OCI-LY7 (cell line): ENCODE data around the gene CUEDC1. TPM values are rescaled to one million over a fixed set of nuclear protein-coding genes. Genes with fewer than 3 reads are reported as not detected.

ENCODE experiments used
- BruUV-seq: library from RNA; stranded (reverse); fragments of 400-500 nt; replicated peaks from 2 replicates; lab custom pipeline; 2021; lab: Mats Ljungman, UMichigan
- CTCF ChIA-PET: fragments of 300-600 bp; sonication (Branson Sonifier 250); formaldehyde crosslinking; loops from one replicate; lab custom pipeline; 2022; ENCODE audit warnings: antibody characterized with exemption; ENCODE audit not compliant: unreplicated experiment; lab: Charles Lee
- POLR2A ChIA-PET: fragments of 300-600 bp; sonication (Branson Sonifier 250); formaldehyde crosslinking; loops from one replicate; lab custom pipeline; 2022; ENCODE audit warnings: antibody characterized with exemption; lab: Charles Lee
- DNase-seq: peaks from one replicate; pipeline ENCODE4 v3.0.0-alpha.2; 2015; ENCODE audit warnings: low spot score
- H2AFZ ChIP-seq: fragments of 200-600 bp; sonication (generic), shearing (Covaris generic); 2 replicates; pipeline ENCODE4 v1.6.1; 2014; ENCODE audit warnings: mild to moderate bottlenecking, antibody characterized with exemption, low read length, moderate library complexity
- H3K27ac ChIP-seq: fragments of 200-600 bp; sonication (generic); 2 replicates; pipeline ENCODE4 v1.5.1; 2014; ENCODE audit warnings: mixed run types, low read depth, mild to moderate bottlenecking, moderate library complexity, low read length, inconsistent platforms; ENCODE audit not compliant: poor library complexity, severe bottlenecking
- H3K36me3 ChIP-seq: fragments of 200-600 bp; sonication (generic); 2 replicates; pipeline ENCODE4 v1.6.1; 2014; ENCODE audit warnings: mild to moderate bottlenecking, antibody characterized with exemption, low read length, moderate library complexity, mixed read lengths; ENCODE audit not compliant: insufficient read depth
- H3K4me1 ChIP-seq: fragments of 200-600 bp; sonication (generic); 2 replicates; pipeline ENCODE4 v1.5.1; 2014; ENCODE audit warnings: mild to moderate bottlenecking, low read length; ENCODE audit not compliant: insufficient read depth, poor library complexity, severe bottlenecking
- H3K4me2 ChIP-seq: fragments of 200-600 bp; sonication (generic); 2 replicates; pipeline ENCODE4 v1.6.1; 2014; ENCODE audit warnings: mild to moderate bottlenecking, low read length
- H3K4me3 ChIP-seq: fragments of 200-600 bp; sonication (generic); 2 replicates; pipeline ENCODE4 v1.5.1; 2014; ENCODE audit warnings: mild to moderate bottlenecking, low read depth, low read length; ENCODE audit not compliant: poor library complexity, severe bottlenecking
- H3K79me2 ChIP-seq: fragments of 200-600 bp; sonication (generic); 2 replicates; pipeline ENCODE4 v1.6.1; 2016; ENCODE audit warnings: low read depth, mild to moderate bottlenecking, low read length, moderate library complexity, mixed read lengths; ENCODE audit not compliant: insufficient read depth
- H3K9me2 ChIP-seq: fragments of 200-600 bp; sonication (generic); 2 replicates; pipeline ENCODE4 v1.6.1; 2016; ENCODE audit warnings: mild to moderate bottlenecking, low read length, mixed read lengths; ENCODE audit not compliant: insufficient read depth
- H3K9me3 ChIP-seq: fragments of 200-600 bp; sonication (generic); 2 replicates; pipeline ENCODE4 v1.6.1; 2014; ENCODE audit warnings: mild to moderate bottlenecking, mixed run types, low read length, mixed read lengths
- H4K20me1 ChIP-seq: fragments of 200-600 bp; sonication (generic); 2 replicates; pipeline ENCODE4 v1.6.1; 2014; ENCODE audit warnings: mild to moderate bottlenecking, antibody characterized with exemption, low read length, moderate library complexity, mixed read lengths; ENCODE audit not compliant: insufficient read depth
- CTCF ChIP-seq: fragments of 200-600 bp; sonication (generic); conservative IDR thresholded peaks from 2 replicates; pipeline ENCODE4 v1.5.1; 2014; ENCODE audit warnings: mild to moderate bottlenecking, antibody characterized with exemption, low read length, moderate library complexity, mixed read lengths
- EZH2phosphoT487 ChIP-seq: fragments of 200-600 bp; sonication (generic); IDR thresholded peaks from 2 replicates; pipeline ENCODE4 v1.6.1; 2018; ENCODE audit warnings: low read depth, borderline replicate concordance, mild to moderate bottlenecking, mixed run types, antibody characterized with exemption, low read length, moderate library complexity, mixed read lengths
- intact Hi-C: fragments of 100-400 bp; cut with micrococcal nuclease; formaldehyde crosslinking; loops from one replicate; pipeline ENCODE4 v1.10.0; 2022; ENCODE audit not compliant: unreplicated experiment
- total RNA-seq, 2 experiments: library from RNA; depleted of rRNA in 1 of 2; stranded (reverse); fragments of >200 nt in 1 of 2; shearing (Covaris generic) in 1 of 2; gene quantifications; 2 replicates each; pipeline ENCODE4 v1.2.3, GENCODE V29; 2014 to 2022

CUEDC1 gene
- total RNA-seq, 2 experiments from 2014 or later, result 0.74 TPM; not detected in 1

- Histone ChIP-seq H3K4me3 (peak overlapping the region; percentile 96), H4K20me1 (peaks cover 81% of the 10 kb centered on the region), H3K79me2 (peaks cover 81% of the 10 kb centered on the region), H3K4me2 (peak overlapping the region; percentile 83), H3K9me2 (no peaks in the 10 kb centered on the region), H3K27ac (peak overlapping the region; percentile 1), H2AFZ (no peak overlapping the region), H3K36me3 (peaks cover 100% of the 10 kb centered on the region), H3K9me3 (no peaks in the 10 kb centered on the region), H3K4me1 (peaks cover 61% of the 10 kb centered on the region)
- POLR2A ChIA-PET, result interaction anchor here (0.8 to 1.9 kb wide), 3 partner anchors 16 to 991 kb away, joined by 3 to 7 read pairs (median 4); no protein-coding TSS in a partner anchor
- intact Hi-C loops, result loop anchor here (1.0 to 10.0 kb wide), 2 partner anchors 83 to 447 kb away; no protein-coding TSS in a partner anchor
- TF ChIP-seq EZH2phosphoT487, result no peak
- TF ChIP-seq CTCF, result no peak
- no TSS peak for BruUV-seq
- CTCF ChIA-PET, result no interaction called here
- DNase-seq, result no peak
These were observed 46.4 kb upstream of the CUEDC1 start for GRCh38 chr17:58001461-58002124.

GRCh38 chr17:57999496-58000017 is 44.3 kb upstream of the CUEDC1 start:
- H3K4me3 ChIP-seq, result no peak overlapping the region
- CTCF ChIA-PET, result interaction anchor here (0.7 to 1.5 kb wide), 4 partner anchors 11 to 141 kb away, joined by 3 to 6 read pairs (median 4); no protein-coding TSS in a partner anchor
- peaks cover 82% of the 10 kb centered on the region for H3K36me3 ChIP-seq
- no peak overlapping the region for H2AFZ ChIP-seq
- POLR2A ChIA-PET, result interaction anchor here (0.6 to 3.7 kb wide), 3 partner anchors 14 to 141 kb away, joined by 3 to 10 read pairs (median 5); no protein-coding TSS in a partner anchor
- peak overlapping the region; percentile 41 for H3K27ac ChIP-seq
- no peaks in the 10 kb centered on the region for H3K9me2 ChIP-seq
- no TSS peak for BruUV-seq
- peak; percentile 80 for DNase-seq
- peaks cover 60% of the 10 kb centered on the region for H3K79me2 ChIP-seq
- TF ChIP-seq CTCF (peak; percentile 99), EZH2phosphoT487 (no peak)
- no peaks in the 10 kb centered on the region for H3K9me3 ChIP-seq
- intact Hi-C loops, result loop anchor here (10.0 kb wide), 1 partner anchor 445 kb away; no protein-coding TSS in a partner anchor
- peaks cover 77% of the 10 kb centered on the region for H4K20me1 ChIP-seq
- H3K4me2 ChIP-seq, result peak overlapping the region; percentile 83; the same call in 1 of the 2 replicates
- H3K4me1 ChIP-seq, result peaks cover 63% of the 10 kb centered on the region
